ENCODE measurements around the gene TGDS. TPM values are rescaled to one million over a fixed set of nuclear protein-coding genes. Genes with fewer than 3 reads are reported as not detected.
"Not testable (repeated sequence)": the region's sequence is repeated elsewhere in the genome, so short reads cannot be mapped to it uniquely, and the experiment has no call there.

Gene TGDS
- total RNA-seq, 1 donor from 2014 or later = 6.3 TPM

- no peaks in the 10 kb centered on the region for H3K27me3 Mint-ChIP-seq (ENCODE audit: unreplicated experiment)
- H3K36me3 Mint-ChIP-seq (ENCODE audit: unreplicated experiment) = no peaks in the 10 kb centered on the region
- DNase-seq = no peak
- TF ChIP-seq, protein P1, sequence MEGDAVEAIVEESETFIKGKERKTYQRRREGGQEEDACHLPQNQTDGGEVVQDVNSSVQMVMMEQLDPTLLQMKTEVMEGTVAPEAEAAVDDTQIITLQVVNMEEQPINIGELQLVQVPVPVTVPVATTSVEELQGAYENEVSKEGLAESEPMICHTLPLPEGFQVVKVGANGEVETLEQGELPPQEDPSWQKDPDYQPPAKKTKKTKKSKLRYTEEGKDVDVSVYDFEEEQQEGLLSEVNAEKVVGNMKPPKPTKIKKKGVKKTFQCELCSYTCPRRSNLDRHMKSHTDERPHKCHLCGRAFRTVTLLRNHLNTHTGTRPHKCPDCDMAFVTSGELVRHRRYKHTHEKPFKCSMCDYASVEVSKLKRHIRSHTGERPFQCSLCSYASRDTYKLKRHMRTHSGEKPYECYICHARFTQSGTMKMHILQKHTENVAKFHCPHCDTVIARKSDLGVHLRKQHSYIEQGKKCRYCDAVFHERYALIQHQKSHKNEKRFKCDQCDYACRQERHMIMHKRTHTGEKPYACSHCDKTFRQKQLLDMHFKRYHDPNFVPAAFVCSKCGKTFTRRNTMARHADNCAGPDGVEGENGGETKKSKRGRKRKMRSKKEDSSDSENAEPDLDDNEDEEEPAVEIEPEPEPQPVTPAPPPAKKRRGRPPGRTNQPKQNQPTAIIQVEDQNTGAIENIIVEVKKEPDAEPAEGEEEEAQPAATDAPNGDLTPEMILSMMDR (IDR thresholded peaks at IDR 0.05; ENCODE audit: partially characterized antibody, unreplicated experiment) = no peak
- no peaks in the 10 kb centered on the region for H3K9me3 Mint-ChIP-seq (ENCODE audit: unreplicated experiment)
- no peak overlapping the region for H3K27ac Mint-ChIP-seq (ENCODE audit: unreplicated experiment)
- H3K4me3 Mint-ChIP-seq (ENCODE audit: unreplicated experiment) = no peak overlapping the region
- no peaks in the 10 kb centered on the region for H3K4me1 Mint-ChIP-seq (ENCODE audit: low read depth, unreplicated experiment)
Observed at GRCh38 chr13:94537740-94538630, 58.0 kb downstream of the TGDS start.

DNA sequence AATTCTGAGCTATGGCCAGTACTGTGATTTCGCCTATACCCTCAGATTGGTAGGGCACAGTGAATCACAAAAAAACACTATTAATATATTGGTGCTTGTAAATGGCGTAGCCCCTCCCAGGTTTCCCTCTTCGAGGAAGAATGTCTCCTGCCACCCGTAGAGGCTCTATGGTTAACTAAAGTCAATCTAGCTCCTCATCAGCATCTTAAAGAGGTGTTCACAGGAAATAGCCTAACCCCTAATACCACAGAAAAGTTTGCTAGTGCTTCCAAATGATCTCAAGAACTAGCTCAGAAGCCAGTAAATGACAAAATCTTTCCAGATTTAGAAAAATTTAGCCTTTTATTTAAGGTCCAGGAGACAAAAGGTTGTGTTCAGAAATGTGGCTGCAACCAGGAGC is 60.2 kb downstream of the TGDS start:
- Mint-ChIP-seq H3K27me3 (ENCODE audit: unreplicated experiment) (peaks cover 1% of the 10 kb centered on the region), H3K27ac (ENCODE audit: unreplicated experiment) (no peak overlapping the region), H3K9me3 (ENCODE audit: unreplicated experiment) (no peaks in the 10 kb centered on the region), H3K36me3 (ENCODE audit: unreplicated experiment) (no peaks in the 10 kb centered on the region), H3K4me1 (ENCODE audit: low read depth, unreplicated experiment) (no peaks in the 10 kb centered on the region), H3K4me3 (ENCODE audit: unreplicated experiment) (no peak overlapping the region)
- DNase-seq = no peak
- TF ChIP-seq, protein P1 (IDR thresholded peaks at IDR 0.05; ENCODE audit: partially characterized antibody, unreplicated experiment) = no peak

DNA sequence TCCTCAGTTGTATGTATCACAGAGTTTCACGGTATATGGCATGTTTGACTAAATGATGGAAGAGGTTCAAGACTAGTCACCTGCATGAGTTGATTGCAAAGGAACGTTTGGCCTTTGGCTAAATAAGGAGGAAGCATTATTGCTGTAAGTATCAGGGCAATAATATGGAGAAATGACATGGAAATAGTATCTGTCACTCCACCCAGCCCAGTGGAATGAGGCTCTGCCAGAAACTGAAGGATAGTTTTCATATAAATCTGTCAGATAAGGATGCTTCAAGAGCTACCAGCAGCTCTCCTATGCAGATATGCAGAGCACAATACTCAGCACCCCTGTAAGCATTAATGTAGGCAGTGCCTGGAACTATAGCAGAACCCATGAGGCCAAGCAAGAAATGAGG is 60.7 kb downstream of the TGDS start:
- no peaks in the 10 kb centered on the region for H3K9me3 Mint-ChIP-seq (ENCODE audit: unreplicated experiment)
- no peaks in the 10 kb centered on the region for H3K36me3 Mint-ChIP-seq (ENCODE audit: unreplicated experiment)

GRCh38 chr13:94534166-94534565 is 61.8 kb downstream of the TGDS start:
- DNase-seq = no peak

More for the DNA sequence above, 60.7 kb downstream of the TGDS start:
- H3K4me1 Mint-ChIP-seq (ENCODE audit: low read depth, unreplicated experiment) = no peaks in the 10 kb centered on the region
- DNase-seq = no peak
- no peak overlapping the region for H3K4me3 Mint-ChIP-seq (ENCODE audit: unreplicated experiment)
- no peak overlapping the region for H3K27ac Mint-ChIP-seq (ENCODE audit: unreplicated experiment)
- TF ChIP-seq, protein P1 (IDR thresholded peaks at IDR 0.05; ENCODE audit: partially characterized antibody, unreplicated experiment) = no peak
- peaks cover 2% of the 10 kb centered on the region for H3K27me3 Mint-ChIP-seq (ENCODE audit: unreplicated experiment)

DNA sequence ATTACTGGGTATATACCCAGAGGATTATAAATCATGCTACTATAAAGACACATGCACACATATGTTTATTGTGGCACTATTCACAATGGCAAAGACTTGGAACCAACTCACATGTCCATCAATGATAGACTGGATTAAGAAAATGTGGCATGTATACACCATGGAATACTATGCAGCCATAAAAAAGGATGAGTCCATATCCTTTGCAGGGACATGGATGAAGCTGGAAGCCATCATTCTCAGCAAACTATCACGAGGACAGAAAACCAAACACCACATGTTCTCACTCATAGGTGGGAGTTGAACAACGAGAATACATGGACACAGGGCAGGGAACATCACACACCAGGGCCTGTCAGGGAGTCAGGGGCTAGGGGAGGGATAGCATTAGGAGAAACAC is 63.7 kb downstream of the TGDS start:
- H3K9me3 Mint-ChIP-seq (ENCODE audit: unreplicated experiment); H3K27me3 Mint-ChIP-seq (ENCODE audit: unreplicated experiment); H3K36me3 Mint-ChIP-seq (ENCODE audit: unreplicated experiment); DNase-seq; H3K27ac Mint-ChIP-seq (ENCODE audit: unreplicated experiment); H3K4me3 Mint-ChIP-seq (ENCODE audit: unreplicated experiment); H3K4me1 Mint-ChIP-seq (ENCODE audit: low read depth, unreplicated experiment): not testable (repeated sequence)

More at GRCh38 chr13:94534166-94534565, 61.8 kb downstream of the TGDS start:
- Mint-ChIP-seq H3K9me3 (ENCODE audit: unreplicated experiment) (no peaks in the 10 kb centered on the region), H3K36me3 (ENCODE audit: unreplicated experiment) (no peaks in the 10 kb centered on the region), H3K4me1 (ENCODE audit: low read depth, unreplicated experiment) (no peaks in the 10 kb centered on the region), H3K27ac (ENCODE audit: unreplicated experiment) (no peak overlapping the region), H3K4me3 (ENCODE audit: unreplicated experiment) (no peak overlapping the region), H3K27me3 (ENCODE audit: unreplicated experiment) (peaks cover 2% of the 10 kb centered on the region)
- TF ChIP-seq, protein P1 (IDR thresholded peaks at IDR 0.05; ENCODE audit: partially characterized antibody, unreplicated experiment) = no peak

GRCh38 chr13:94526956-94527355 is 69.0 kb downstream of the TGDS start:
- H3K4me3 Mint-ChIP-seq (ENCODE audit: unreplicated experiment); DNase-seq; H3K4me1 Mint-ChIP-seq (ENCODE audit: low read depth, unreplicated experiment); H3K27me3 Mint-ChIP-seq (ENCODE audit: unreplicated experiment); H3K36me3 Mint-ChIP-seq (ENCODE audit: unreplicated experiment); H3K9me3 Mint-ChIP-seq (ENCODE audit: unreplicated experiment); H3K27ac Mint-ChIP-seq (ENCODE audit: unreplicated experiment): not testable (repeated sequence)

Data from glutamatergic neuron (in vitro differentiated cells).